ENCODE data around the gene LGI2.
"Not testable (repeated sequence)": the region's sequence is repeated elsewhere in the genome, so short reads cannot be mapped to it uniquely, and the experiment has no call there.

GRCh38 chr4:25064447-25064846 lies 33.7 kb upstream of the LGI2 start:
- not testable (repeated sequence) for TF ChIP-seq CTCF (IDR thresholded peaks at IDR 0.05); POLR2A (IDR thresholded peaks at IDR 0.05; ENCODE audit: low read depth); EP300 (IDR thresholded peaks at IDR 0.05)

All from esophagus muscularis mucosa (tissue), 4 donors.